Fibroblast of lung (primary cell): ENCODE data around the gene ARID1B. TPM values are rescaled to one million over a fixed set of nuclear protein-coding genes. Genes with fewer than 3 reads are reported as not detected.

Experiments
- DNase-seq, 2 donors: peaks; one replicate each; pipeline versions ENCODE4 v3.0.0 to v3.0.0-alpha.2; 2010; ENCODE audit warnings: low read depth in 2 of 2
- H2AFZ ChIP-seq: 2 replicates; pipeline ENCODE4 v1.5.1; 2012; ENCODE audit warnings: low read length, control low read depth, inconsistent platforms
- H3K27ac ChIP-seq: 2 replicates; pipeline ENCODE4 v1.5.1; 2011; ENCODE audit warnings: low read length, control low read depth; ENCODE audit not compliant: insufficient read depth
- H3K27me3 ChIP-seq: 2 replicates; pipeline ENCODE4 v1.5.1; 2011; ENCODE audit warnings: mild to moderate bottlenecking, low read length; ENCODE audit not compliant: control insufficient read depth, insufficient read depth
- H3K36me3 ChIP-seq: 2 replicates; pipeline ENCODE4 v1.5.1; 2011; ENCODE audit warnings: low read length; ENCODE audit not compliant: control insufficient read depth, insufficient read depth
- H3K4me1 ChIP-seq: 2 replicates; pipeline ENCODE4 v1.5.1; 2011; ENCODE audit warnings: low read length; ENCODE audit not compliant: control insufficient read depth, insufficient read depth; ENCODE audit errors: extremely low read depth
- H3K4me2 ChIP-seq: 2 replicates; pipeline ENCODE4 v1.5.1; 2011; ENCODE audit warnings: low read length, control low read depth; ENCODE audit not compliant: insufficient read depth; ENCODE audit errors: extremely low read depth
- H3K4me3 ChIP-seq, 4 experiments: fragments of 200-600 bp in 1 of 4; sonication (generic) in 1 of 4; replicated peaks in 1 of 4; 2 replicates each; pipeline ENCODE4 v1.5.1; 2011 to 2016; ENCODE audit warnings: low read length in 4 of 4, low read depth in 3 of 4, mild to moderate bottlenecking in 3 of 4, control low read depth in 2 of 4, inconsistent platforms in 1 of 4, mixed read lengths in 1 of 4; ENCODE audit not compliant: insufficient read depth in 1 of 4; ENCODE audit errors: control extremely low read depth in 1 of 4
- H3K79me2 ChIP-seq: 2 replicates; pipeline ENCODE4 v1.5.1; 2012; ENCODE audit warnings: mild to moderate bottlenecking, low read length, inconsistent platforms; ENCODE audit not compliant: control insufficient read depth, insufficient read depth
- H3K9ac ChIP-seq: 2 replicates; pipeline ENCODE4 v1.5.1; 2011; ENCODE audit warnings: mild to moderate bottlenecking, low read length, control low read depth; ENCODE audit not compliant: insufficient read depth
- H3K9me3 ChIP-seq: 2 replicates; pipeline ENCODE4 v1.5.1; 2012; ENCODE audit warnings: low read depth, low read length; ENCODE audit not compliant: control insufficient read depth, insufficient read depth
- H4K20me1 ChIP-seq: 2 replicates; pipeline ENCODE4 v1.5.1; 2011; ENCODE audit warnings: low read length; ENCODE audit not compliant: control insufficient read depth, insufficient read depth; ENCODE audit errors: extremely low read depth
- EZH2 ChIP-seq: IDR thresholded peaks from 2 replicates; pipeline ENCODE4 v1.5.1; 2012; ENCODE audit warnings: low read length, control low read depth, mild to moderate bottlenecking; ENCODE audit errors: missing control alignments
- polyA plus RNA-seq, 2 donors: library from polyadenylated mRNA; depleted of rRNA in 1 of 2; stranded (reverse) in 1 of 2; unstranded in 1 of 2; fragments of >200 nt; gene quantifications; 2 replicates each; pipeline ENCODE4 v1.2.1, GENCODE V29; 2011 to 2012; ENCODE audit warnings: missing spikeins in 1 of 2
- total RNA-seq: library from RNA; depleted of rRNA; stranded (reverse); fragments of >200 nt; gene quantifications from 2 replicates; pipeline ENCODE4 v1.2.1, GENCODE V29; 2014
- TF ChIP-seq, protein P1 (sequence below), 2 donors: IDR thresholded peaks in 1 of 2; conservative IDR thresholded peaks in 1 of 2; 1 replicate in 1 of 2; 2 replicates in 1 of 2; pipeline ENCODE4 v1.5.1; 2011 to 2012; ENCODE audit warnings: low read length in 2 of 2, control low read depth in 1 of 2, inconsistent platforms in 1 of 2, low read depth in 1 of 2, mild to moderate bottlenecking in 1 of 2

Gene ARID1B
- total and polyA plus RNA-seq, 2 donors (not counting 1 experiment from before 2014, with no cell fraction given) = 15.4 to 41.9 TPM

DNA sequence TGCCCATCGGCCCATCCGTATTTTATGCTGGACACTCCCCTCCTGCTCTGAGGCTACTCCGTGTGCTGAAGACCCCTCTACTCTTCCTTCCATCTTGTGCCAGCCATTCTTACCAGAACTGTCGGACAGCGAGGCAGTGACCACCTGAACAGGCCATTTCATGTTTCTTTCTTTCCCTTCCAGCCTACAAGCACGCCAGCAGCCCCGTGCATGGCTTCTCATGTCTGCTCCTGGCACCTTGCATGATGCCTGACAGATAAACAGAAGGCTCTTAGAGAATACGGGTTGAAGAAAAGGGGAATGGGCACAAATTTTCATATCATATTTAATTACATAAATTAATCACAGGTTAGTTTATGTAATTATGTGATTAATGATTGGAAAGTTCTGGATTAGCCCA is 95.7 kb downstream of the ARID1B start:
- no peak overlapping the region for H2AFZ ChIP-seq
- H3K27me3 ChIP-seq = no peaks in the 10 kb centered on the region
- no peak overlapping the region for H3K9ac ChIP-seq
- H3K4me3 ChIP-seq = no peak overlapping the region
- DNase-seq = no peak
- no peak overlapping the region for H3K4me2 ChIP-seq
- no peaks in the 10 kb centered on the region for H4K20me1 ChIP-seq
- no peak overlapping the region for H3K27ac ChIP-seq
- TF ChIP-seq, protein P1, sequence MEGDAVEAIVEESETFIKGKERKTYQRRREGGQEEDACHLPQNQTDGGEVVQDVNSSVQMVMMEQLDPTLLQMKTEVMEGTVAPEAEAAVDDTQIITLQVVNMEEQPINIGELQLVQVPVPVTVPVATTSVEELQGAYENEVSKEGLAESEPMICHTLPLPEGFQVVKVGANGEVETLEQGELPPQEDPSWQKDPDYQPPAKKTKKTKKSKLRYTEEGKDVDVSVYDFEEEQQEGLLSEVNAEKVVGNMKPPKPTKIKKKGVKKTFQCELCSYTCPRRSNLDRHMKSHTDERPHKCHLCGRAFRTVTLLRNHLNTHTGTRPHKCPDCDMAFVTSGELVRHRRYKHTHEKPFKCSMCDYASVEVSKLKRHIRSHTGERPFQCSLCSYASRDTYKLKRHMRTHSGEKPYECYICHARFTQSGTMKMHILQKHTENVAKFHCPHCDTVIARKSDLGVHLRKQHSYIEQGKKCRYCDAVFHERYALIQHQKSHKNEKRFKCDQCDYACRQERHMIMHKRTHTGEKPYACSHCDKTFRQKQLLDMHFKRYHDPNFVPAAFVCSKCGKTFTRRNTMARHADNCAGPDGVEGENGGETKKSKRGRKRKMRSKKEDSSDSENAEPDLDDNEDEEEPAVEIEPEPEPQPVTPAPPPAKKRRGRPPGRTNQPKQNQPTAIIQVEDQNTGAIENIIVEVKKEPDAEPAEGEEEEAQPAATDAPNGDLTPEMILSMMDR (conservative IDR thresholded peaks at IDR 0.05 in 1 of 2, IDR thresholded peaks at IDR 0.05 in 1 of 2; ENCODE audit: low read depth in 1 of 2, low read length in 2 of 2) = no peak
- TF ChIP-seq EZH2 = no peak
- no peaks in the 10 kb centered on the region for H3K4me1 ChIP-seq
- no peaks in the 10 kb centered on the region for H3K9me3 ChIP-seq
- H3K36me3 ChIP-seq = no peaks in the 10 kb centered on the region
- peaks cover 40% of the 10 kb centered on the region for H3K79me2 ChIP-seq

DNA sequence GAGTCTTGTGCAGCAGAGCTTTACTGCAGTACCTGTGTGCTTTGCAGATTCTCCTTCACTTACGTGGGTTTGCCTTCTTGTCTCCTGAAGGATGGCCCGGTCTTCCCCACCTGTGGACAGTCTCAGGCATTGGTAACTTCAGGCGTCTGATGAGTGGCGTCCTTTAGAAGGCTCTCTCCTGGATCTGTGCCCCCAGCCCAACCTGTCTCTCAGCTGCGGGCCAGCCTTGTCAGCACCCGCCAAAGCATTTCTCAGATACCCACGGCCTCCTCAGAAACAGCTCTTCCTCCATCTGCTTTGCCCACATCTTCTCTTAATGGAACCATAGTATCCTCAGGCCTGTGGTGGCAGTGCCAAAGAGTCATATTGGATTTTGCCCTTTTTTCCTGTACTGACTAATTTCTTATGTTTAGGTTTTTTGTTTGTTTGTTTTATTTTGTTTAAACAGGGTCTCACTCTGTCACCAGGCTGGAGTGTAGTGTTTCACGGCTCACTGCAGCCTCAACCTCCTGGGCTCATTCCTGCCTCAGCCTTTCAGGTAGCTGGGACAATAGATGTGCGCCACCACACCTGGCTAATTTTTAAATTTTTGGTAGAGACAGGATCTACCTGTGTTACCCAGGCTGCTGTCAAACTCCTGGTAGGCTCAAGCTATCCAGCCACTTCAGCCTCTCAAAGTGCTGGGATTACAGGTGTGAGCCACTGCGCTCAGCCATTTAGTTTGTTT is 96.6 kb downstream of the ARID1B start:
- Histone ChIP-seq H4K20me1 (no peaks in the 10 kb centered on the region), H3K79me2 (peaks cover 43% of the 10 kb centered on the region), H3K27me3 (no peaks in the 10 kb centered on the region)

DNA sequence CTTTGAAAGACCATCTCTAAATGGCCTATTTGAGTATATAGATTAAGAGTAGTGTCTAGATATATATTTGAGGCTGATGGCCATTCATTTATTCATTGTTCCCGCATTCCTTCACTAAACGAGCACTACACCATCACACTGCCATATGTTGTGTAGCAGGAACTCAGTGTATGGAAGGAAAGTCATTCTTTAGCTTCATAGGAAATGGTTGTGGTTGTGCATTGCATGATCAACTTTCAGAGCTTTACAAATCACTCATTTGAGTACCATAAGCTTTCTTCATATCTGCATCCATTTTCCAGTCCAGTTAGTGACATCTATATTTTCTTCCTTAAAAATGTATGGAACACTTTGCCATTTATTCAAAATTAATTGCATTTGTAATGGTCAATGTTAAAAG is 97.9 kb downstream of the ARID1B start:
- Histone ChIP-seq H3K4me2 (no peak overlapping the region), H3K79me2 (peaks cover 44% of the 10 kb centered on the region), H4K20me1 (no peaks in the 10 kb centered on the region)

More for the DNA sequence above, 96.6 kb downstream of the ARID1B start:
- Histone ChIP-seq H3K27ac (no peak overlapping the region), H3K9ac (no peak overlapping the region), H3K36me3 (no peaks in the 10 kb centered on the region), H3K4me1 (no peaks in the 10 kb centered on the region), H3K9me3 (no peaks in the 10 kb centered on the region), H3K4me3 (no peak overlapping the region), H2AFZ (no peak overlapping the region), H3K4me2 (no peak overlapping the region)
- no peak for DNase-seq
- no peak for TF ChIP-seq EZH2
- TF ChIP-seq, protein P1 (conservative IDR thresholded peaks at IDR 0.05 in 1 of 2, IDR thresholded peaks at IDR 0.05 in 1 of 2; ENCODE audit: low read depth in 1 of 2, low read length in 2 of 2) = no peak

More for the DNA sequence above, 97.9 kb downstream of the ARID1B start:
- no peak for TF ChIP-seq EZH2
- TF ChIP-seq, protein P1 (conservative IDR thresholded peaks at IDR 0.05 in 1 of 2, IDR thresholded peaks at IDR 0.05 in 1 of 2; ENCODE audit: low read depth in 1 of 2, low read length in 2 of 2) = no peak
- no peak overlapping the region for H3K9ac ChIP-seq
- H3K27me3 ChIP-seq = no peaks in the 10 kb centered on the region
- no peaks in the 10 kb centered on the region for H3K36me3 ChIP-seq
- no peak overlapping the region for H2AFZ ChIP-seq
- H3K4me1 ChIP-seq = no peaks in the 10 kb centered on the region
- no peaks in the 10 kb centered on the region for H3K9me3 ChIP-seq
- no peak overlapping the region for H3K4me3 ChIP-seq
- no peak for DNase-seq
- no peak overlapping the region for H3K27ac ChIP-seq
